SH-SY5Y (cell line): Measurements from ENCODE around the gene KLHDC4.

Experiments
- GATA2 ChIP-seq: IDR thresholded peaks from 2 replicates; pipeline ENCODE4 v1.6.1; 2011; ENCODE audit warnings: mild to moderate bottlenecking, low read depth, low read length
- GATA3 ChIP-seq: IDR thresholded peaks from 2 replicates; pipeline ENCODE4 v1.6.1; 2011; ENCODE audit warnings: low read depth, mild to moderate bottlenecking, low read length, moderate library complexity

The KLHDC4 gene

DNA sequence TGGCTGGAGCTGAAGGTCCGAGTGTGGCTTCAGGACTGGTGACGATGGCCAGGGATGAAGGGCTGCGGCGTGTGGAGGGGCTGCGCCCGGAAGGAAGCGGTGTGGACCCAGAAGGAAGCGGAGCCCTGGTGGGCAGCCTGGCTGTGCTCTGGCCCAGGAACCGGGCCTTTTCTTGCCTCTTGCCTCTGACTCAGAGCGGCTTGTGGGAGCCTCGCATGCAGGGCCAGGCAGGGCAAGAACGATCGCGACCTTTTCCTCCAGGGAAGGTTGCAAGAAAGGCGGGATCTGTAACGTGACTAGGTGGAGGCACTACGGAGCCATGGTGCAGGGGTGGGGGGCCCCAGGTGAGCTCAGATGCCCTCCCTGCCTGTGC is 85.5 kb downstream of the KLHDC4 start:
- TF ChIP-seq GATA2, result no peak
- no peak for TF ChIP-seq GATA3

DNA sequence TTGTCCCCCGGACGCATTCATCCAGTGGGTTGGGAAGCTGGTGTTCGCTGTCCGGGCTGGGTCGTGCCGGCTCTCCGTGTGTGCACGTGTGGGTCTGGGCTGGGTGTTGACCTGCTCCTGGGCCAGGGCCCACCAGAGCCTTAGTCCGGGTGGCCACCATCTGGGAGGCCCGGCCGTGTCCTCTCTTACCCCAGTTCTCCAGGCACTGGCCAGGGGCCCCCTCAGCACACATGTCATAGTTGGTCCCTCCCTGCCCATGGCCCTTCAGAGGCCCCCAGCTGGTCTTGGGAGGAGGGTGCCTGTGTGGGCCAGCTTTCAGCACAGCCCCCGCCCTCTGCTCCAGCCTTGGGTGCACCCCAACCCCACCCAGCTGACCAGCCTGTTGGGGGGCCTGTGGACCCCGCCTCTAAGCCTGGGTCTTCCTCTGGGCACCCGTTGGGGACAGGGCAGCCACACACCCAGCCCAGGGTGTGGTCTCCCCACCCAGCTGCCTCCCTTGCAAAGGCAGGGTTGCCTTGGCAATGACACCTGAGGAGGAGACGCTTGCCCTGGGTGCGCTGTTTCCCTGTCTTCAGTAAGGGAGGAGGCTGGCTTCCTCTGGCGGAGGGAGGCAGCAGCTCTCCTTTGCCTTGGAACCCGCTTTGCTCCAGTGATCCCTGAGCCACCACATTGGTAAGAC is 86.1 kb downstream of the KLHDC4 start:
- TF ChIP-seq GATA2, result no peak
- TF ChIP-seq GATA3, result no peak

DNA sequence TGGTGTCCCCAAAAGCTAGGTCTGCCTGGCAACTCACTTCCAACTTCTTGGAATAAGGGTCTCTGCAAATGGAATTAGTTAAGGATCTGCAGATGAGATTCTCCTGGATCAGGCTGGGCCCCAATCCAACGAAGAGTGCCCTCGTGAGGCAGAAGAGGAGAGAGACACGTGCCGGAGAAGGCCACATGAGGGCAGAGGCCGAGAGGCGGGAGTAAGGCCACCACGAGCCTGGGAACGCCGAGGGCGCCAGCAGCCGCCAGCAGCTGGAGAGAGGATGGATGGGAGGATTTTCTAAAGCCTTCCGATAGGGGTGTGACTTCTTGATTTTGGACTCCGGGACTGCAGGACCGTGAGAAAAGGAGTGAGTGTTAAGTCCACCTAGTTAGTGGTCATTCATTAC is 87.2 kb downstream of the KLHDC4 start:
- no peak for TF ChIP-seq GATA3
- no peak for TF ChIP-seq GATA2

- TF ChIP-seq GATA3, result no peak
- no peak for TF ChIP-seq GATA2
Measured at GRCh38 chr16:87677830-87678229, 88.0 kb downstream of the KLHDC4 start.

DNA sequence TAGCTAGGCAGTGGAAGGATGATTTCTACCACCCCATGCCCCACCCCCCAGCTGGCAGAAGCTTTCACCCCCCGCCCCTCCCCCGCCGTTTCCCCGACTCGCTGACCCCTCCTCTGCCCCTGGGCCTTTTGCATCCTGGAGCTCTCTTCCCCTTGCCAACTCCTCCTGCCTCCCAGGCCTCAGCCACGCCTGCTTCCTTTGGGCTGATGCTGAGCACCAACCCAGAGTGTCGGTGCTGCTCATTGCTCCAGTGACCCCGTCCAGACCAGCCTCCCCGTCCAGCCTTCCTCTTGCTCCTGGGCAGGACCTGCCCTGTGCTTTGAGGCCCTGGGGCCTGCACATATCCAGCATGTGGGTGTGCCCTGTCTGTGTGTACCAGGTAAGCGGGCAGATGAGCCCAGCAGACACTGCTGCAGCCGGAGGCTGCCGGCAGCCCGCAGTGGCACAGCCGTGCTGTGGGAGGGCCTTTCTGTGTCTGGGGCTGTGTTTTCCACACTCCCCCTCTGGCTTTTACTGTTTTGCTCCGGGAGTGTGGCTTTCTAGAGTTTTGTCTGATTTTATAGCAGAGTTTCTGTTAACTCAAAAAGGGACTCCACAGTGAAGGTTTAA is 90.6 kb downstream of the KLHDC4 start:
- no peak for TF ChIP-seq GATA2
- no peak for TF ChIP-seq GATA3

DNA sequence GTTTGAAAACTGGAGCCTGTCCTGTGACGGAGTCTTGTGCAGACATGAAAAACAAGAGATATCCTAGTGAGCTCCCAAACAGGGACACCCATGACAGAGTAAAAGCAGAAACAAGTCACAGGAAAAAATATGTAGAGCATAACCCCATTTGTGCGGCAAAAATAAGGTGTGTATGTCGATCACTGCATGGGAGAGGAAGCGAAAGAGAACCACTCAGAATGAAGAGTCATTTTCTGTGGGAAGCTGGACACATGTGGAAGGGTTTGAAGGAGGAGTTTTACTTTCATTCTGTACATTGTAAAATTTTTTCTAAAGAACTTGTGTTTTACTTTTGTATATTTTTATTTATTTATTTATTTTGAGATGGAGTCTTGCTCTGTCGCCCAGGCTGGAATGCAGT is 91.4 kb downstream of the KLHDC4 start:
- TF ChIP-seq GATA3 (no peak), GATA2 (no peak)

DNA sequence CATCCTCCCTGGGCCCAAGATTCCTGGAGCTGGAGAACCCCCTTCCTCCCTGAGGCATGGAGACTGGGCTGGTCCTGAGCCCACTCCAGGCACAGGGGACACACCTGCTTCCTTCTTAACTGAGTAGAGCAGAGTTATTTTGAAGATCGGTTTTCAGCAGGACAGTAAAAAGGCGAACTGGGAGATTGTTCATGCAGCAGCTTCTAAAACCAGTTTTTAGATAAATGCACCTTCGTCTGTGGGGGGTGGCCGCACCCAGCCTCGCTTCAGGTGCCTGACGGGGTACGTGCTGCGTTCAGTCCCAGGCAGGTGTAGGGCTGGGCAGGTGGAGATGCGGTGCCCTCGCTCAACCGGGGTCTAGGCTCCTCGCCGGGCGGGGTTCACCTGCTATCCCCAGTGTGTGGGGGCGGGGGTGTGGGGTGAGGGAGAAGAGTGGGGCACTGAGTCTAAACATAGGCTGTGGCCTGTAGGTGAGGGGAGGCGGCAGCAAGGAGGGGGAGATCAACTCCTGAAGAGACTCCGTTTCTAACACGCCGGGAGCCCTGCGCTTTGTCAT is 94.0 kb downstream of the KLHDC4 start:
- TF ChIP-seq GATA2 (no peak), GATA3 (no peak)

GRCh38 chr16:87671221-87671620 is 94.6 kb downstream of the KLHDC4 start:
- no peak for TF ChIP-seq GATA2
- TF ChIP-seq GATA3, result no peak

- TF ChIP-seq GATA3 (no peak), GATA2 (no peak)
Measured at GRCh38 chr16:87669672-87670071, 96.1 kb downstream of the KLHDC4 start.

DNA sequence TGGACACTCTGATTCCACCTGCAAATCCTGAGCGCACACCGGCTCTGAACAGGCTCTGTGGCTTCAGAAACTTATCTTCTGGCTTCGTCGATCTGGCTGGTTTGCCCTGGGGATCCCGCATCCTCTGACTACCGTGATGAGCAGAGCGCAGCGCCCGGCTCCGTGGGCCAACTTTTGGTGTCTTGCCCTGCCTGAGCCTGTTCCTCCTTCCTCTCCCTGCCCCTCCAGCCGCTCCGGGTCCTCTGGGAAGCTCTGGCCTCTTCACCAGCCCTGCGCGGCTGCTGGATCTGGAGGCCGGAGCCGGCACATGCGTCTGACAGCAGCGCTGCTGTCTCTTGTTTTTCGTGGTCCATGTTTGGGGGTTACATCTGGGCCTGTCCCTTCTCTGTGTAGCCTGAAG is 97.8 kb downstream of the KLHDC4 start:
- TF ChIP-seq GATA2 (no peak), GATA3 (no peak)

DNA sequence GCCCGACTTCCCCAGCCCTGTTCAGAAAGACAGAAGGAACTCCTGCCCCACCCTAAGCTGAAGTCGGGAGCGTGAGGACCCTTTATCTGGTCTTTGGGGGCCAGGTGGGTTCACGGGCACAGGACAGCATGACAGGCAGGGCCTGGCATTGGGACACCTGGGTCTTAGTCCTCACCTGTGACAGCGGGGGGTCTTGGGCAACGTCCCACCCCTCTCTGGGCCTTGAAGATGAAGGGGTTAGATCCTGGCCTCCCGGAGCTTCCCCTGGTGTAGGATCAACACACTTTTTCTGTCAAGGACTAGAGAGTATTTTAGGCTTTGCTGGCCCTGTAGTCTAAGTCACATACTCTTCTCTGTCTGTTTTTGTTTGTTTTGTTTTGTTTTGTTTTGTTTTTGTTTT is 98.3 kb downstream of the KLHDC4 start:
- TF ChIP-seq GATA3 (no peak), GATA2 (no peak)

DNA sequence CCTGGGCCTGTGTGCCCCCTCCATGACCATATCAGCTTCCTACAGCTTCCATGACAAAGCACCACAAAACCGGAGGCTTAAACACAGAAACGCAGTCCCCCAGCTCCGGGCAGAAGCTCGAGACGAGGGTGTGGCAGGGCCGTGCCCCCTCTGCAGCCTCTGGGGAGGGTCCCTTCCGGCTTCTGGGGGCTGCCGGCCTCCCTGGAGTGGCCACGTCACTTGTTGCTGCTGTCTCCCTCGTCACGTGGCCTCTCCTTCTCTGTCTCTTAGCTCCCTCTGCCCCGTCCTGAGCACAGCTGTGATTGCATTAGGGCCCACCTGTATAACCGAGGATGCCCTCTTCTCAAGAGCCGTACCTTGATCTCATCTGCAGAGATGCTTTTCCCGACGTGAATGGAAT is 98.9 kb downstream of the KLHDC4 start:
- TF ChIP-seq GATA2 (no peak), GATA3 (no peak)

DNA sequence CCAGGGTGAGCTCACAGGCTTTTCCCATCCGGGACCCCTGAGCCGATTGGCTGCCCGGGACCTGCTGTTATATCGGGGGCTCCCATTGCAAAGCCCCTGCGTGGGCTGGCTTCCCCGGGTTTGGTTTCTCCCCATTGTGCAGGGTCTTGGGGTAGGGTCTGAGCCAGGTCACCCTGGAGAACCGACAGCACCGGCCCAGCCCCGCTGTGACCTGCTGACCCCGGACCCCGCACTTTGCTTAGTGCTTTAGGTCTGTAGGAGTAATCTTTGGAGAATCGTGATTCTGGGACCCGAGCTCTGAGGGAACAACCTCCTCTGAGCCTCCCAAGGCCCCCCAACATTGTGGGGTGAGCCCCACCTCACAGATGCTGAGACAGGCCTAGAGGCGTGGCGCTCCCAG is 100.6 kb downstream of the KLHDC4 start:
- TF ChIP-seq GATA3 (no peak), GATA2 (no peak)

DNA sequence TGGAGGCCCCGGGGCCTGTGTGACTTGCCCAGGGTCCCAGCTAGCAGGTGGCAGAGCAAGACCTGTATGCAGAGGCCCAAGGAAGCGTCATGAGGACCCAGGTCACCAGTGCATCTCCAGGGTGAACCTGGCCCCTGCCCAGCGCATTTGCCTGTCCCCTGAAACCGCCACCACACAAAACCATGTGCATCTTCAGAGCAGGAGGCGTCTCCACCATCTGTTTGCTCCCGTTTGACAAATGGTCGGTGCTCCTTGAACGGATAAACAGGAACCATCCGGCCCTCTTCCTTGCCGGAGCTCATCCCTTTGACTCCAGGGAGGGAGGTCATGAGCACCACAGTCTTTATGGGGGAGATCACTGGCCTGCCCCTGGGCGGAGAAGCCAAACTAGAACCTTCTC is 101.0 kb downstream of the KLHDC4 start:
- TF ChIP-seq GATA3 (no peak), GATA2 (no peak)

DNA sequence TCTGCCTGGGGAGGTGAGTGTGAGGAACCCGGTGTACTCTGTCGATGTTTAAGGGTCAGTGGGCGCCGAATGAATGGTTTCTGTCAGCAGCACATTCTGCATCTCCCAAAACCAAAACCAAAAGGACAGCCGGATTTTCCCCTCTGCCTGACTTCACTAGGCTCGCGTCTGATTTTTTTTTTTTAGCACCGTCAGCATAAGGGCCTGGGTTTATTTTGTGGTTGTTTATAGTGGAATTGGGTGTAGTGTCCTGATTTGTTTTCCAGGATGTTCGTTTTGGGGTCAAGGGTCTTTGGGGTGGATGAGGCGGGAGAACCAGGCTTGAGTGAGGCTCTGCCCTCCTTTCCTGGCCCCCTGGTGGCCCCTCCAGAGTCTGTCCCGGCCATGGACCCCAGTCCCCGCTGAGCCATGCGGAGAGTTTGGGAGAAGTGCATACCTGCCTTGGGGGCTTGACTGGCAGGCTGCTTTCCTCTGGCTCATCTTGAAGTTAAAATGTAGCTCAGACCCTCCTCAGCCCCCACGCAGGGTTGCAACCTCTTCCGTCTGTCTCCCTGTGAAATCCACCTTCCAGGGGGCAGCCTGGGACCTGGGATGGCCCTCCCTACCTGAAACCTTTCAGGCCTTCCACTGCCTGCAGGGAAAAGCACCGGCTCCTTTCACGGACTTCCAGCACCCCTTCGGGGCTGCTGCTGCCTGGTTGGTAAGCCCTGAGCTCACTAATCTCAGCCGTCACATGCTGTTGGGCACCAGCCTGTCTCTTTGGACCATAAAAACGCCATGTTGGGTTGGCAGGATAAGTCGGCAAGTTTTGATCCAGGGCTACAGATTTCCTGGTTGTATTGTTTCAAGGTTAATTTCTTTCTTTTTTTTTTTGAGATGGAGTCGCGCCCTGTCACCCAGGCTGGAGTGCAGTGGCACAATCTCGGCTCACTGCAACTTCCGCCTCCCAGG is 103.3 kb downstream of the KLHDC4 start:
- no peak for TF ChIP-seq GATA2
- TF ChIP-seq GATA3, result no peak
